HFF-Myc (cell line): Measurements from ENCODE around the gene CRYBG2.
"Not testable (repeated sequence)": the region's sequence is repeated elsewhere in the genome, so short reads cannot be mapped to it uniquely, and the experiment has no call there.

Experiments
- DNase-seq: peaks from one replicate; pipeline ENCODE4 v3.0.0-alpha.2; 2011; ENCODE audit warnings: low read depth; ENCODE audit errors: extremely low read depth
- H3K4me3 ChIP-seq: replicated peaks from 2 replicates; pipeline ENCODE4 v1.5.1; 2011; ENCODE audit warnings: low read depth, mild to moderate bottlenecking, control low read depth, low read length
- CTCF ChIP-seq: IDR thresholded peaks from 2 replicates; pipeline ENCODE4 v1.5.1; 2012; ENCODE audit warnings: mild to moderate bottlenecking, low read depth, low read length, control low read depth; ENCODE audit errors: missing control alignments

The CRYBG2 gene

GRCh38 chr1:26338670-26339069 is 15.3 kb downstream of the CRYBG2 start:
- no peak for DNase-seq
- no peak for TF ChIP-seq CTCF
- no peak overlapping the region for H3K4me3 ChIP-seq

GRCh38 chr1:26337625-26338024 is 16.3 kb downstream of the CRYBG2 start:
- H3K4me3 ChIP-seq: no peak overlapping the region
- no peak for TF ChIP-seq CTCF
- no peak for DNase-seq

- TF ChIP-seq CTCF: no peak
- no peak overlapping the region for H3K4me3 ChIP-seq
- DNase-seq: no peak
These were observed 16.8 kb downstream of the CRYBG2 start for GRCh38 chr1:26337206-26337535.

GRCh38 chr1:26336477-26337205 is 17.3 kb downstream of the CRYBG2 start:
- DNase-seq: no peak
- peak overlapping the region; percentile 40 for H3K4me3 ChIP-seq
- TF ChIP-seq CTCF: no peak

- peak overlapping the region; percentile 40 for H3K4me3 ChIP-seq
- no peak for DNase-seq
- TF ChIP-seq CTCF: no peak
These were observed 18.0 kb downstream of the CRYBG2 start for GRCh38 chr1:26335774-26336476.

GRCh38 chr1:26333312-26333711 is 20.6 kb downstream of the CRYBG2 start:
- not testable (repeated sequence) for DNase-seq, H3K4me3 ChIP-seq

GRCh38 chr1:26330276-26330675 is 23.7 kb downstream of the CRYBG2 start:
- TF ChIP-seq CTCF: no peak
- no peak for DNase-seq

GRCh38 chr1:26329380-26329779 is 24.6 kb downstream of the CRYBG2 start:
- H3K4me3 ChIP-seq: not testable (repeated sequence)

More at GRCh38 chr1:26330276-26330675, 23.7 kb downstream of the CRYBG2 start:
- no peak overlapping the region for H3K4me3 ChIP-seq

More at GRCh38 chr1:26329380-26329779, 24.6 kb downstream of the CRYBG2 start:
- not testable (repeated sequence) for DNase-seq
